GM06990 (cell line): Measurements from ENCODE around the gene ZZZ3.

Experiments used
- DNase-seq: peaks from one replicate; pipeline ENCODE4 v3.0.0-alpha.2; 2011; ENCODE audit not compliant: insufficient read length; ENCODE audit errors: extremely low read depth
- H3K27me3 ChIP-seq: replicated peaks from 2 replicates; pipeline ENCODE4 v1.6.0; 2011; ENCODE audit warnings: low read length; ENCODE audit not compliant: control insufficient read depth, insufficient read depth
- H3K36me3 ChIP-seq: 2 replicates; pipeline ENCODE4 v1.5.1; 2011; ENCODE audit warnings: low read length; ENCODE audit not compliant: control insufficient read depth, insufficient read depth
- H3K4me3 ChIP-seq: replicated peaks from 2 replicates; pipeline ENCODE4 v1.5.1; 2011; ENCODE audit warnings: low read depth, mild to moderate bottlenecking, control low read depth, low read length
- CTCF ChIP-seq: IDR thresholded peaks from 2 replicates; pipeline ENCODE4 v1.5.1; 2011; ENCODE audit warnings: low read length, control low read depth, mild to moderate bottlenecking, inconsistent platforms; ENCODE audit not compliant: insufficient read depth, poor library complexity, severe bottlenecking

Gene ZZZ3

GRCh38 chr1:77682460-77683159, at the start of gene ZZZ3:
ZZZ3 (minus strand) TSS chr1:77682658; CDS start chr1:77633354, 49,304 bp downstream.
- TF ChIP-seq CTCF: no peak
- peak within 1 kb of the TSS; percentile 93 for H3K4me3 ChIP-seq
- no peaks in the 10 kb centered on the region for H3K36me3 ChIP-seq
- H3K27me3 ChIP-seq: no peaks in the 10 kb centered on the region
- peak; percentile 95 for DNase-seq

DNA sequence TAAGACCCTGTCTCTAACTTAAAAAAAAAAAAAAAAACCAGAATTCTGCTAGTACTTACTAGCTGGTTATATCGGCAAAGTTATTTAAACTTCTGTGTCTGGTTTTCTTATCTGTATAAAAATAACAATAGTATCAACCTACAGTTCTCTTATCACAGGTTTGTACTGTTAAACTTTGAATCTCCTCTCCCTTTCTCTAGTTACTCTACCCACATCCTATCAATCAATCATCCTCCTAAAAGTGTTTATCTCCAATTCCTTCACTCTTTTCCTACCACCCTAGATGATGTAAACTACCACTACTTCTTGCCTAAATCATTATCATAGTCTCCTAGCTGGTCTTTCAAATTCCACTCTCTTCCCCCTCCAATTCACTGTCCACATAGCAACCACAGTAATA, 49.6 kb upstream of the ZZZ3 start:
- no peak for TF ChIP-seq CTCF
- Histone ChIP-seq H3K4me3 (no peak overlapping the region), H3K27me3 (no peaks in the 10 kb centered on the region), H3K36me3 (no peaks in the 10 kb centered on the region; the same call in none of the 2 replicates)
- DNase-seq: no peak

GRCh38 chr1:77725706-77726105, 43.2 kb upstream of the ZZZ3 start:
- peaks cover 1% of the 10 kb centered on the region for H3K36me3 ChIP-seq
- TF ChIP-seq CTCF: no peak
- H3K4me3 ChIP-seq: no peak overlapping the region
- DNase-seq: no peak
- no peaks in the 10 kb centered on the region for H3K27me3 ChIP-seq

- Histone ChIP-seq H3K4me3 (no peak overlapping the region), H3K36me3 (no peaks in the 10 kb centered on the region; the same call in none of the 2 replicates), H3K27me3 (no peaks in the 10 kb centered on the region)
- TF ChIP-seq CTCF: no peak
- no peak for DNase-seq
Measured at GRCh38 chr1:77718181-77718580, 35.7 kb upstream of the ZZZ3 start.

GRCh38 chr1:77716065-77716464, 33.6 kb upstream of the ZZZ3 start:
- H3K4me3 ChIP-seq: no peak overlapping the region
- peaks cover 4% of the 10 kb centered on the region for H3K36me3 ChIP-seq
- no peak for DNase-seq
- H3K27me3 ChIP-seq: no peaks in the 10 kb centered on the region
- no peak for TF ChIP-seq CTCF
